Activated T-helper 1 cell treated with anti-CD3 and anti-CD28 coated beads, Interleukin-2, amount 50 U/mL, for 16 hours (primary cell): ENCODE data around the gene METAP1D.

Source experiments
- DNase-seq, 2 donors: peaks; one replicate each; pipeline ENCODE4 v3.0.0-alpha.2; 2020; ENCODE audit warnings: low read depth in 1 of 2, low spot score in 1 of 2

Gene METAP1D

DNA sequence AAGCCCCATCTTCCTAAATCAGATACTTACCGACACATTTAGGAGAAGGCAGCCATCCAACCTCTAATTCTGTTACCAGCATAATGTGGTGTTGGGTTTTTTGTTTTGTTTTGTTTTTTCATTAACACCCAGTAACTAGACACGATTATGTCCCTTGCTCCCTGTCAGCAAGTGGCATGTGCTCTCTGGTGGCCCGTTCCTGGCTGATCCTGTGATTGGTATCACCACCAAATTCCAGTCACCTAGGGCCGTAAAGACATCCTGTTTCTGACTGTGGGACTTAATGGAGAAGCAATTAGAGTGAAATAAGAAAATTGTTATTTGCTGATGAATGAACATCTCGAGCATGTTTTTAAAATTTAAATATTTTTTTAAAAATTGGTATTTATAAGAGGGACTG, 79.7 kb downstream of the METAP1D start:
- DNase-seq: no peak

DNA sequence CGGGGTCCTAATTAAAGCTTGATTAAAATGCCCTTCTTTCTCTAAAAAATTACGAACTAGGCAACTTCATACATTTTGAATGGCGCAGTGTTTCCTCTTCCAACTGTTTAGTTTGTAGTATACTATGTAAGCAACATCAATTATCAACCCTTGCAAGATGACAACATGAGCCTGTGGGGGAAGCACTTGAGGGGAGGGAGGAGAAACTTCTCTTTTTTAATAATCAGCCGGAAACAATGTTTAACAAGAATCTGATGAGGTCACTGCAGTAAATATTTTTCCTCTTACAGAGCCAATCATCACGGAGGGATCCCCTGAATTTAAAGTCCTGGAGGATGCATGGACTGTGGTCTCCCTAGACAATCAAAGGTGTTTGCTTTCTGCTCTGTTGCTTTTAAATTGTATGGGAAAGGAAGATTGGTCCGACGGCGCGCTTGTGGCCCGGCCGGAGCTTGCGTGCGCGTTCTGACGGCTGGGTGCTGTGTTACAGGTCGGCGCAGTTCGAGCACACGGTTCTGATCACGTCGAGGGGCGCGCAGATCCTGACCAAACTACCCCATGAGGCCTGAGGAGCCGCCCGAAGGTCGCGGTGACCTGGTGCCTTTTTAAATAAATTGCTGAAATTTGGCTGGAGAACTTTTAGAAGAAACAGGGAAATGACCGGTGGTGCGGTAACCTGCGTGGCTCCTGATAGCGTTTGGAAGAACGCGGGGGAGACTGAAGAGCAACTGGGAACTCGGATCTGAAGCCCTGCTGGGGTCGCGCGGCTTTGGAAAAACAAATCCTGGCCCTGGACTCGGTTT, 80.3 kb downstream of the METAP1D start:
- DNase-seq: no peak

DNA sequence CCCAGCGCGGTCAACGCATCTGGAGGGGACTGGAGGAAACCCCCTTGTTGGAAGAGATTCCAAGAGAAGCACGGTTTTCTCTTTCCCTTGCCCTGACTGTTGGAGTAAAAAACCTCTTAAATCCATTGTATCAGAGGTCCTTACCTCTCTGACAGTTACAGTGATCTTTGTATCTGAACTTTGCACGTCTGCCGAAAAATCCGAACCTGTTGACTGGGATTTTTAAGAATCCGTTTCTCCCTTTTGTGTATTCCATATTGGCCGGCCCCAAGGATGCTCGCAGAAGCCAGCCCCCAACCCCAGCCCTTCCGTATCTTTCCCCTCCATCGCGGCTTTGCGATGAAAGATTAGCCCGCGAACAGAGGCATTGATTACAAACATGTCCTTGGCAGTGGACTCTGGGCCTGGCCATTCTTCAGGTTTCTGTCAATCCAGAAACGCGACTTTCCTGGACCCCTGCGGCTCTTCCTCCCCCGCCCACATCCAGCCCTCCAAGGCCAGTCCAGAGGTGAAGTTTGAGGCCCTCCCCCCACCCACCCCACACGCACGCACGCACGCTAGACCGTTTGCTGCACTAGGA, 81.0 kb downstream of the METAP1D start:
- no peak for DNase-seq

DNA sequence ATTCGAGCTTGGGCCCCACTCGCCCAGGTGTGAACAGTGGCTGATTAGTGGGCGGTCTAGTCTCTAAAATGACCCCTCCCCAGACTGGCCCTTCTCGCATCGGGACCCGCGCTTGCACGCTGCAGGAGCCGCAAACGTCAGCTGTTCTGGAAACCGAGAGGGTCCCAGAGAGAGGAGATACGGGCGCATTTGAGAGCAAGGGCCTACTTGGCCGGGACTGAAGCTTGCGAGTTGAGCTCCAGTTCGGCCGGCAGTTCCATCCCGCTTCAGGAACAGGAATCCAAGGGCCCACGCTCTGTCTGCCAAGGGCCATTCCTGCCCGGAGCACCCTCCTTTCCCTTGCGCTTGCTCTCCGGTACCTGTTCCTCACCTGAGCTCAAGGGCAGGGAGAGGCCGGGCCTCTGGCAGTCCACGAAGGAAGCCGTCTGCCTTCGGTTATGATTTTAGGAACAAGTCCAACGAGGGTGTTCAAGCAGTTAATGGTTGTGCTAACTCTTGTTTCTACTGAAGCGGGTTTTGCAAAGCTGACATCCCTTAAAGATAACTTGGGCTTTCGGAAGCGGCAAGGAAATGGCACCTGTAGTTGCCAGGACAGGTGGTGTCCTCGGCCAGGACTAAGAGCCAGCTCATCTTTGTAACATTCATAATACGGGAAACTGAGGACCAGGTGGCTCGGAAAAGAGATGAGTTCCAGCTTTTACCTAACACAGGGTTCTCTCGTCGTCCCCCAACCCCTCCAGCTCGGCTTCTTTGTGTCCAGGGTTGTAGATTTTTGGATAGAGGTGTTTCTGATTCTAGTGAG, 81.7 kb downstream of the METAP1D start:
- no peak for DNase-seq

DNA sequence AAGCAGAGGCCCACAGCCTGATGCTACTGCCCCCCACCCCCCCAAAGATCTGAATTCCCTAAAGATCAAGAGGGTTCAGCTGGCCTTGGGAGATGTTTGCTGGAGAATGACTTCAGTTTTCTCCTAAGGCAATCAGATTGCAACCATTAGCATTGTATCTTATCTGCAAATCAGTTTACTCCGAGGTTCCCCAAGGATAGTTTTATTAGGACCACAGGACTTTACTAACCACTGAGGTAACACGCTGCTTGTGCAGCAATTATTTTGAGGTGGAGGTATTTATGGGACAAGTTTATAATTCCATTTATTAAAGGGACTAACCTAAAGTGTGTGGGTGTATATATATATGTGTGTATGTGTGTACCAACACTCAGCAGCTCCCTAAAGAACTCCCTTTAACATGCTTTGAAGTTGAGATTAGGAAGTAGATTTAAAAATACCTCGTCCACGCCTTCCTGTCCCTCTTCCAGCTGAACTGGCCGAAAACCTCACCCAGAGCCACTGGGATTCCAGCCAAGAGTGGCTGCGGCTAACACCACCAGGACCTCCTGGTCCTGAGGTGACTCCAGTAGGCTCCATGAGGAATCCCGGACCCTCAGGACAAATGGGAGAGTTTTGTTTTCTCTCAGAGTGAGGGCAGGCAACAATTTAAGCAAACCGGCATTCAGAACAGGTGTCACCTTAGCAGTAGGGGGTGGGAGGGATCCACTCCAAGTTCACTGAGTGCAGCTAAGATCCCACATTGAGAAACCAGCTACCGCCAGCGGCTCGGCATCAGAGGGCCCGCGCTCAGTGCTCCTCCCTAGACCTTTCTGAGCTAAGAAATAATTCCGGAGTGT, 82.6 kb downstream of the METAP1D start:
- DNase-seq: no peak

DNA sequence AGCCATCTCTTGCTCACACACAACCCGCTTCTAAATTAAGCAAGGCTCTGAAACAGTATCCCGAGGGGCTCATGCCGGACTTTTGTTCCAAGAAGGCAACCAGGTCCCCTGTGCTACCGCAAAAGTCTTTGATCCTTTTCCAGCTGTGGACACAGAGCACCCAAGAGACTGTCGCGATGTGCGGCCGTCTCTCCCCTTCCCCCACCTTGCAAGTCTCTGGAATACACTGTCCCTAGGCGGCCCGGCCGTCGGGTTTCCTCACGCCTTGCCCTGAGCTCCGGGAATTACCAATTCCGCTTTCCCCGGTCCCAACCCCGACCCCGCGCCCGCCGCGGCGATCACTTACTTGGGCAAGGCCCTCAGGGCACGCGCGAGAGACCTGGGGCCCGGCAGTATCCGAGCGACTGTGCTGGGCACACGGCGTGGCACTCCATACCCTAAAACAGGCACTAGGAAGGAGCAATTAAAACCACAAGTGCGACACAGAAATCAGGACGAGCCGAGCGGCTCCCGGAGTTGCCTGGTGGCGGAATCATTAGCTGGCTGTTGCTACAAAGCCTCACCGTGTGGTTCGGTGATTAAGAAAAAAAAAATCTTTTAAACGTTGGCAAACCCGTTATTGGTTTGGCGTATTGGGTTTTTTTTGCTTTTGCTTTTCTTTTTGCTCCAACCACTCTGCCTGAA, 83.3 kb downstream of the METAP1D start:
- no peak for DNase-seq

DNA sequence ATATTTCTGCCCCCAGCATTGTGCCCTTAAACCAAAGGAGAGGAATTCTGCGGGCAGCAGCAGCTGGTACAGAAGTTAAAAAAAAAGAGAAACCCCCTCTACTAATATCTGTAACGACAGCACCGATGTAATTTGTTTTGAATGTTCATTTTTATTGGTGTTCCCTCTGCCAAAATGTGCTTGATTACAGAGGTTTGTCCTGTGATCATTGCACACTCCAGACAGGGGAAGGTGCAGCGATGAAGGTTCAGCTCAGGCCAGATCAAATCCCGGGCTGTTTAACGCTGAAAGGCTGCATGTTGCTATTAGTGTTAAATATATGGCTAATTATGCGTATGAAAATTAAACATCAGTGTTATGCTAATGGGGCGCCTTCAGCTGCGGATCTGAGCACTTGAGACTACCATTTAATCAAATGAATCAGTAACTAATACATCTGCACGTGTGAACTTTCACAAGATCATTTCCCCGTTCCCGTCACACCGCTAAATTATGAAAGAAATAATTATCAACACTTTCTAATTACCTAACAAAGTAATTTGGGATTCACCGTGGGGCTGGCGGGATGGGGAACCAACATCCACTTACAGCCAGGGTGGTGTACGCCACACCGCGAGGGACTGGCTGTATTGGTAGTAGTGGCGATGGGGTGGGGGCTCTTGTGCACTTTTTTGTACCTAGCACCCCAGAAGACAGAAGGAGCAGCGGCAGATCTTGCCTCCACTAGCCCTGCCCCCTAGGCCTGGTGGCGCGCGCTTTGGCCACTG, 84.1 kb downstream of the METAP1D start:
- no peak for DNase-seq

DNA sequence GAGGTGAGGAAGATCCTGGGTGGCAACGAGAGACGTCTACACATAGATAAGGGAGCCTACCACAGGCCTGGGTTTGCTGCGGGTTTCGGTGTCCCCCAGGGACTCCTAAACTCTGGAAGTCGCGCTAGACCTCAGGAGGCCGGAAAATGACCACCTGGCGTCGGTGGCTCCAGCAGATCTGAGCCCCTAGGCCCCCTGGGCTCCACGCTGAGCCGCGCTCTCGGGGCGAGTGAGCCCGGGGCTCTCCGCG, 84.6 kb downstream of the METAP1D start:
- DNase-seq: no peak

DNA sequence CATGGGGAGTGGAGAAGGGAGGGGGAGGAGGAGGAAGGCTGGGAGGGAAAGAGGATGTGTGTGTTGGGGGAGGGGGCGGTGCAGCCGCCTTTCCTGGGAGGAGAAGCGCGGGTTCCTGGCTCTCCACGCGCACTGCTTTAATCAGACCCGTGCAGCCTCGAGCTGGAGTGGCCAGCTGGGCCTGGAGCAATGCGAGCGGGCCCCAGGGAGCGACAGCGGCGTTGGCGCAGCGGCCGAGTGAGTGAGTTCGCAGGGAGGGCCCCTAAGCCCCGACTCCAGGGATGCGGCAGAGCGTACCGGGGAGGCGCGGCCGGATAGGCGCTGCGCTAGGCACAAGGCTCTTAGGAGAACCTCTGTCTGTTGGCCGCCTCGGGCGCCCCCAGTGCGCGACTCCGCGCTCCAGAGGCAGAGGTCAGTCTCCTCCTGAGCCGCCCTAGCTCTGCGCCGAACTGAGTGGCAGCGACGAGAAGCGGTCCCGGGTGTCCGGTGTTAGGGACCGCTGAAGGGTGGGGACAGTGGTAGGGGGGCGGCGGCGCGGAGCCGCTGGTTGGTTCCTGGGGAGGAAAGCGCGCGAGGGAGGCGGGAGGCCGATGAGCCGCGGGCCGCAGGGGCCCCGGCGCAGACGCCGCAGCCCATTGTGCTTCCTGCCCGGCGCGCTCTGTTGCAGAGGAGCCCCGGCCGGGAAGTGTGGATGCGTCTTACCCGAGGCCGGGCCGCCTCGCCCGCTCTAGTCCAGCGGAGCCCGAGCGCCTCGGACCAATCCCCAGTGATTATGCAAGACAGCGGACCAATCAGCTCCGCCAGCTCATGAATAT, 85.1 kb downstream of the METAP1D start:
- no peak for DNase-seq

DNA sequence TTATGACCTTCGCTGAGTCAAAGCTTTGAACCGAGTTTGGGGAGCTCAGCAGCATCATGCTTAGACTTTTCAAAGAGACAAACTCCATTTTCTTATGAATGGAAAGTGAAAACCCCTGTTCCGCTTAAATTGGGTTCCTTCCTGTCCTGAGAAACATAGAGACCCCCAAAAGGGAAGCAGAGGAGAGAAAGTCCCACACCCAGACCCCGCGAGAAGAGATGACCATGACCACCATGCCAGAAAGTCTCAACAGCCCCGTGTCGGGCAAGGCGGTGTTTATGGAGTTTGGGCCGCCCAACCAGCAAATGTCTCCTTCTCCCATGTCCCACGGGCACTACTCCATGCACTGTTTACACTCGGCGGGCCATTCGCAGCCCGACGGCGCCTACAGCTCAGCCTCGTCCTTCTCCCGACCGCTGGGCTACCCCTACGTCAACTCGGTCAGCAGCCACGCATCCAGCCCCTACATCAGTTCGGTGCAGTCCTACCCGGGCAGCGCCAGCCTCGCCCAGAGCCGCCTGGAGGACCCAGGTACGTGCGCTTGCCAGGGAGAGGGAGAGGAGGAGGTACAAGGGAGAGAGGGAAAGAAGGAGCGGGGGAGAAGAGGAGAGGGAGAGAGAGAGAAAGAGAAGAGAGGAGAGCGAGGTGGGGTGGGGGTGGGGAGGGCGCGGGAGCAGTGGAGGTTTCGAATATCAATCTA, 85.9 kb downstream of the METAP1D start, which contains the start of gene DLX1:
Gene DLX1 (plus strand): TSS at position 48 of the 700 bp plus-strand sequence. CDS start 171 bp downstream, at position 219.
- no peak for DNase-seq

DNA sequence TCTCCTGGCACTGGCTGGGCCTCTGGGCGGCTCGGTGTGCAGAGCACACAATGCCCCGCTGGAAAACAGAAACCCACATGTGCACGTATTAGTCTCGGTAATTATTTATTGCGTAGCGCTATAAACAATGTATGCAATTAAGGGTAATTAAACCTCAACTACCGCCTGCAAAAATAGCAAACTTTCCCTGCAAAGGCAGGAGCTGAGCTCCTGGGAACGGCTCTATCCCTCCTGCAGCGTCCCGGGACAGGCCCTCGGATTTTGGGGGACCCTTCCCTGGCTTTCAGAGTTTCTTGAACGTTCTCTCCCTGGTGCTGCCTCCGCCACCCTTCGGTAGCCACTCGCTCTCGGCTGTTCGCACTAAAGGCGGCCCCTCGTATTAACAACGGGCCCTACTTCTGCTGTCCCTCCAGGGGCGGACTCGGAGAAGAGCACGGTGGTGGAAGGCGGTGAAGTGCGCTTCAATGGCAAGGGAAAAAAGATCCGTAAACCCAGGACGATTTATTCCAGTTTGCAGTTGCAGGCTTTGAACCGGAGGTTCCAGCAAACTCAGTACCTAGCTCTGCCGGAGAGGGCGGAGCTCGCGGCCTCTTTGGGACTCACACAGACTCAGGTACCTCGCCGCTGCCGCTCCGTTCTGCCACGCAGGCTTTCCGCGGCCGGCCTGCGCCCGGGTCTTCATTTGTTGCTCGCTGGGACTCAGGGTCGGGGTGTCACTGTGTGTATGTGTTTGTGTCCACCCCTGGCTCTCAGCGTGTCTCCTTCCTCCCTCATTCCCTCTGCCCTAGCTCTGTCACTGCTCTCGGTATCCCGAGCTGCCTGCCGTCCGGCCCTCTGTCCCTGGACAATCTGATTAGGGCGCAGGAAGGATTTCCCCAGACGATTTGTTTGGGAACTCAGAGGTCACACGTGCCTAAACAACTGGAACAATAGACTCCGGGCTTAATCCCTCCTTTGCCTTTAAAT, 86.8 kb downstream of the METAP1D start:
- DNase-seq: peak in 1 of 2 donors; percentile 38

DNA sequence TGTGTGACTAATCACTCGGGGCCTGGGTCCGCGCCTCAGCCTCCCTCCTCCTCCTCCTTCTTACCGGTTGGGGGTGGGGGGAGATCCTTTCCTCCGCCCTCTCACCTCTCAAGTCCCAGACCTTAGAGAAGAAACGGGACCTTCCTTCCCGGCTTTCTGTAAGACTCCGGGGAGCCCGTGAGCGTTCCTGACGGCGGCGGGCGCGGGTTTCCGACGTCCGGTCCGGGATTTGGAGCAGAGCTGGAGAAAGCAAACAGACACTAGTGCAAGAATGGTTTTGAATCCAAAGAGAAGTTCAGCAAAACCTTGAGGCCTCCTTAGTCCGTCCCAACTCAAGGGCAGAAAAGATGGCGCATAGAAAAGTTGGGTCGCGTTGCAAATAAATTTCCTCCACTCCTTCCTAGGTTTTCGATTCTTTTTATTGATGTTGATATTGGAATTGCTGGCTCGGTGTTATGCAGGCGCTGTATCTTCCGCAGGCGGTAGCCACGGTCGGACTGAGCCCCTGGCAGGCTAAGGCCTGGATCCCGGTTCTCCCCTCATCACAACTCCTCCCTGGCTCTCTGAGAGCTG, 87.5 kb downstream of the METAP1D start:
- no peak for DNase-seq

DNA sequence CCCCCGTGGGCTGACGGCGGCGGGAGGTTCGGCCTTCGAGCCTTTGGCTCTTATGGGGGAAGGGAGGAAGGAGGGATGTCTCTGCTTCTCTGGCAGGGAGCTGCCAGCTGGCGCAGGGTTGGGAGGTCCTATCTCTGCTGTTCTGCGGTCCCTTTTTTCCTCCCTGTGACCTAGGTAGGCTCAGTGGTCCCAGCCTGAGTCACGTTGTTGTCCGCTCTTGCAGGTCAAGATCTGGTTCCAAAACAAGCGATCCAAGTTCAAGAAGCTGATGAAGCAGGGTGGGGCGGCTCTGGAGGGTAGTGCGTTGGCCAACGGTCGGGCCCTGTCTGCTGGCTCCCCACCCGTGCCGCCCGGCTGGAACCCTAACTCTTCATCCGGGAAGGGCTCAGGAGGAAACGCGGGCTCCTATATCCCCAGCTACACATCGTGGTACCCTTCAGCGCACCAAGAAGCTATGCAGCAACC, 88.1 kb downstream of the METAP1D start:
- no peak for DNase-seq

DNA sequence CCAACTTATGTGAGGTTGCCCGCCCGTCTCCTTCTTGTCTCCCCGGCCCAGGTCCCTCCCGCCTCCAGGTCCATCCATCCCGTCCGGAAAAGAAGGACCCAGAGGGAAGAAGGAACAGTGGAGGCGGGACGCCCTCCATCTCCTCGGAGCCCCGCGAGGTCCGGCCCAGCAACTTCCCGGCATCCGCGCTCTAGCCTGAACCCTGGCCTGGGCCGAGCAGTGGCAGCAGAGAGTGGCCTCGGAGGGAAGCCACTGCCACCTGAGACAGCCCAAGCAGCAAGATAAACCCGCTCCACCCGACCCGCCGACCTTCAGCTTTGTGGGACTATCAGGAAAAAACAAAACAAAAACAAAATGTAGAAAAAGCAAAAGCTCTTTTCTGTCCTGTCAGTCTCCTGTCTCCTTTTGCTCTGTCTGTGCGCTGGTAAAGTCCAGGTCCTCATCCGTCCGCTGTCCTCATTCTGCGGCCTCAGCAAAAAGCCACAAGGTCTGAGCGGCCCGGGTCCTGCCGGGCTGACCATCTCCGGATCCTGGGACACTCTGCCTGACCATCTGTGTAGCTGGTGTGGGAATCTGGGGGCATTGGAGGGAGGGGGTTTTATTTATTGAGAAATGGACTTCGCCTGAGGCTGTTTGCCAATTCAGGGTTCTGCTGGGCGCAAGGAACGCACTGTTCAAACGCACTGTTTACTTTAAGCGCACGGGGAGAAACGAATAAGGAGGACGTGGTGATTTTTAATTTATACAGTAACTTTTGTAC, 88.7 kb downstream of the METAP1D start:
- DNase-seq: no peak

DNA sequence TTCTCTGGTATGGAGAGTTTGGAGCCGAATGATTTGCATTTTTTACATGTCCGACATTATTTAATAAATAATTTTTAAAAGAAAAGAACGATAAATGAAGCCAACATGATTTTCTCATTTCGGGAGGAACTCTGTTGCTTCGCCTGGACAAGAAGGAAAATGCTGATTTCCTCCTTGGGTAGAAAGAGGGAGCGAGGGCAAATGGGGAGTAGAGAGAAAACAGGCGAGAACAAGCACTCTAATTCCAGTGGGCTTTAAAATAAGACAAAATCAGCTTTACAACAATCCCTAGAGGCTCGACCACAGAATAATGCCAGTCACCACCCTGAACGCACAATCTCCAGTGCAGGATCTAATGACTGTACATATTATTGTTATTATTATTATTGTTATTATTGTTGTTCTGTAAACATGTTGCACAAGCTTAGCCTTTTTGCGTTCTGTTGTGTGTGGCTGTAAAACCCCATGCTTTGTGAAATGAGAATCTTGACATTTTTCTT, 89.3 kb downstream of the METAP1D start:
- DNase-seq: no peak

DNA sequence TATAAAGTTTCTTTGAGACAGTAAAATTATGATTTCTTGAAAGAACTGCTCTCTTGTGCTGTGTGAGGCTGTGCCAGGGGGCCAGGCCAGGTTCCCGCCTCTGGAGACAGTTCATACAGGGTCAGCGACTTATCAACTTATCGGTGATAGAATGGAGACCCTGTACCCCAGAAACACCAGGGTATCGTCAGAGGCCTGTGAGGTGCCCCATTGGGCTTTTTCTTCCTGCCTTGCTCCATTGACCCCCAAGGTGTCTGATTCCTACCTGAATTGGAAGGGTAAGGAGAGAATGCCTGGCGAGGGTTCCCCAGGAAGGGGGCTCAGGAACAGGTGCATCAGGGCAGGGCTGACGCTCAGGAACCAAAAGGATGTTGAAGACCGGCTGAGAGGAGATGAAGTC, 89.9 kb downstream of the METAP1D start:
- no peak for DNase-seq
